ENCODE measurements around the gene ZNF550. TPM values are rescaled to one million over a fixed set of nuclear protein-coding genes. Genes with fewer than 3 reads are reported as not detected.

The ZNF550 gene
- total and polyA plus RNA-seq, 2 of the 13 experiments (the other 11 are each of a cell fraction or from before 2014, with no cell fraction given), result 8.6 to 9.1 TPM

DNA sequence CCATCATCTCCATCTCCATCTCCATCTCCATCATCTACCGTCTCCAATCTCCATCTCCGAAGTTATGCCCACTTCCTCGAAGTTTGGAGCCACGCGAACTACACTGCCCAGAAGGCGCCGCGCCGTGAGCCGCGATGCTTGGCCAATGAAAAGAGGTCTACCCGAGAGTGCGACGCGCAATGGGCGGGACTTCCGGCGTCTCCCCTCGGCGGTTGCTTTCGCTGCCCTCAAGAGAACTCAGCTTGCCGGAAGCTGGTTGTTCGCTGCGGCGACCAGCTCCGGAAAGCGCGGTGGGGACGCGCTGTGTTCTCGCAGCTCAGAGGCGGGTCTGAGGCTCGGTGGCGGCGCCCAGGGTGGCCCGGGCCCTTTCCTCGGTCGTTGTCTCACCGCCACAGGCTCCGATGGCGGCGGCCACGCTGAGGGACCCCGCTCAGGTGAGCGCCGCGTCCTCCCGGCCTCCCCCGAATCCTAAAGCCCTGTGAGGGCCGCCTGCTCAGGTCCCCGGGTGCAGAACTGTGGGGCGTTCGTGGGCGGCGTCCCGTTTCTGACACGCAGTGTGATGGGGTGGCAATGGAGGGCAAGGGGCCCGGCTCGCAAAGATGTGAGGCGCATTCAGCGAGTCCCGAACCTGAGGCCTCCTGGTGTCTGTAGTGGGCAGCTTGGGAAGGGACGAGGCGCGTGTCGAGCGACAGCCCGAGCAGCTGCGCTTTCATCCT lies 59.8 kb downstream of the ZNF550 start, which contains the start of gene ZNF773 (continued):
- TF ChIP-seq ZNF709 (CRISPR knock-in tag; IDR thresholded peaks at IDR 0.05) (peak; percentile 72; the same call in 1 of the 2 replicates), ZNF768 (CRISPR knock-in tag; IDR thresholded peaks at IDR 0.05) (peak; percentile 63; the same call in 1 of the 2 replicates), KMT2A (CRISPR knock-in tag; IDR thresholded peaks at IDR 0.05) (peak; percentile 86), GABPA (IDR thresholded peaks at IDR 0.05; ENCODE audit: low read depth, low read length) (peak; percentile 90), GABPA (CRISPR knock-in tag; IDR thresholded peaks at IDR 0.05; ENCODE audit: low read depth) (peak; percentile 96), PHF20 (CRISPR knock-in tag; IDR thresholded peaks at IDR 0.05) (peak; percentile 80), CEBPG (CRISPR knock-in tag; IDR thresholded peaks at IDR 0.05) (peak; percentile 27; the same call in 1 of the 2 replicates), SMAD3 (CRISPR knock-in tag; IDR thresholded peaks at IDR 0.05) (peak; percentile 76; the same call in 1 of the 2 replicates), YEATS4 (CRISPR knock-in tag; IDR thresholded peaks at IDR 0.05; ENCODE audit: borderline replicate concordance) (peak; percentile 43; the same call in 1 of the 2 replicates), SOX5 (CRISPR knock-in tag; IDR thresholded peaks at IDR 0.05; ENCODE audit: borderline replicate concordance) (0 out of 2 replicates have a peak, but pooled peaks have one; percentile 22), PITX1 (CRISPR knock-in tag; IDR thresholded peaks at IDR 0.05) (peak; percentile 59; the same call in 1 of the 2 replicates), KAT7 (CRISPR knock-in tag; IDR thresholded peaks at IDR 0.05; ENCODE audit: borderline replicate concordance) (0 out of 2 replicates have a peak, but pooled peaks have one; percentile 37), ZNF607 (CRISPR knock-in tag; IDR thresholded peaks at IDR 0.05; ENCODE audit: borderline replicate concordance) (peak; percentile 71; the same call in 1 of the 2 replicates), THAP11 (CRISPR knock-in tag; IDR thresholded peaks at IDR 0.05) (peak; percentile 98), TBX2 (CRISPR knock-in tag; IDR thresholded peaks at IDR 0.05; ENCODE audit: borderline replicate concordance) (peak; percentile 49; the same call in 1 of the 2 replicates), TSC22D2 (CRISPR knock-in tag; IDR thresholded peaks at IDR 0.05; ENCODE audit: borderline replicate concordance) (peak; percentile 62; the same call in 1 of the 2 replicates)
- TF ChIP-seq, protein P1, sequence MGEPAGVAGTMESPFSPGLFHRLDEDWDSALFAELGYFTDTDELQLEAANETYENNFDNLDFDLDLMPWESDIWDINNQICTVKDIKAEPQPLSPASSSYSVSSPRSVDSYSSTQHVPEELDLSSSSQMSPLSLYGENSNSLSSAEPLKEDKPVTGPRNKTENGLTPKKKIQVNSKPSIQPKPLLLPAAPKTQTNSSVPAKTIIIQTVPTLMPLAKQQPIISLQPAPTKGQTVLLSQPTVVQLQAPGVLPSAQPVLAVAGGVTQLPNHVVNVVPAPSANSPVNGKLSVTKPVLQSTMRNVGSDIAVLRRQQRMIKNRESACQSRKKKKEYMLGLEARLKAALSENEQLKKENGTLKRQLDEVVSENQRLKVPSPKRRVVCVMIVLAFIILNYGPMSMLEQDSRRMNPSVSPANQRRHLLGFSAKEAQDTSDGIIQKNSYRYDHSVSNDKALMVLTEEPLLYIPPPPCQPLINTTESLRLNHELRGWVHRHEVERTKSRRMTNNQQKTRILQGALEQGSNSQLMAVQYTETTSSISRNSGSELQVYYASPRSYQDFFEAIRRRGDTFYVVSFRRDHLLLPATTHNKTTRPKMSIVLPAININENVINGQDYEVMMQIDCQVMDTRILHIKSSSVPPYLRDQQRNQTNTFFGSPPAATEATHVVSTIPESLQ (CRISPR knock-in tag; conservative IDR thresholded peaks at IDR 0.05), result 0 out of 2 replicates have a peak, but pooled peaks have one; percentile 61
- TF ChIP-seq, protein P2, sequence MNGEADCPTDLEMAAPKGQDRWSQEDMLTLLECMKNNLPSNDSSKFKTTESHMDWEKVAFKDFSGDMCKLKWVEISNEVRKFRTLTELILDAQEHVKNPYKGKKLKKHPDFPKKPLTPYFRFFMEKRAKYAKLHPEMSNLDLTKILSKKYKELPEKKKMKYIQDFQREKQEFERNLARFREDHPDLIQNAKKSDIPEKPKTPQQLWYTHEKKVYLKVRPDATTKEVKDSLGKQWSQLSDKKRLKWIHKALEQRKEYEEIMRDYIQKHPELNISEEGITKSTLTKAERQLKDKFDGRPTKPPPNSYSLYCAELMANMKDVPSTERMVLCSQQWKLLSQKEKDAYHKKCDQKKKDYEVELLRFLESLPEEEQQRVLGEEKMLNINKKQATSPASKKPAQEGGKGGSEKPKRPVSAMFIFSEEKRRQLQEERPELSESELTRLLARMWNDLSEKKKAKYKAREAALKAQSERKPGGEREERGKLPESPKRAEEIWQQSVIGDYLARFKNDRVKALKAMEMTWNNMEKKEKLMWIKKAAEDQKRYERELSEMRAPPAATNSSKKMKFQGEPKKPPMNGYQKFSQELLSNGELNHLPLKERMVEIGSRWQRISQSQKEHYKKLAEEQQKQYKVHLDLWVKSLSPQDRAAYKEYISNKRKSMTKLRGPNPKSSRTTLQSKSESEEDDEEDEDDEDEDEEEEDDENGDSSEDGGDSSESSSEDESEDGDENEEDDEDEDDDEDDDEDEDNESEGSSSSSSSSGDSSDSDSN (CRISPR knock-in tag; IDR thresholded peaks at IDR 0.05), result peak; percentile 46
- TF ChIP-seq, protein P3, sequence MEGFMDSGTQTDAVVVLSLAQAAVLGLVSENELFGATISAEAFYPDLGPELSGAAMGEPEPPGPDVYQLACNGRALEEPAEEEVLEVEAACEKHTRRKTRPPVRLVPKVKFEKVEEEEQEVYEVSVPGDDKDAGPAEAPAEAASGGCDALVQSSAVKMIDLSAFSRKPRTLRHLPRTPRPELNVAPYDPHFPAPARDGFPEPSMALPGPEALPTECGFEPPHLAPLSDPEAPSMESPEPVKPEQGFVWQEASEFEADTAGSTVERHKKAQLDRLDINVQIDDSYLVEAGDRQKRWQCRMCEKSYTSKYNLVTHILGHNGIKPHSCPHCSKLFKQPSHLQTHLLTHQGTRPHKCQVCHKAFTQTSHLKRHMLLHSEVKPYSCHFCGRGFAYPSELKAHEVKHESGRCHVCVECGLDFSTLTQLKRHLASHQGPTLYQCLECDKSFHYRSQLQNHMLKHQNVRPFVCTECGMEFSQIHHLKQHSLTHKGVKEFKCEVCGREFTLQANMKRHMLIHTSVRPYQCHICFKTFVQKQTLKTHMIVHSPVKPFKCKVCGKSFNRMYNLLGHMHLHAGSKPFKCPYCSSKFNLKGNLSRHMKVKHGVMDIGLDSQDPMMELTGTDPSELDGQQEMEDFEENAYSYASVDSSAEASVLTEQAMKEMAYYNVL (CRISPR knock-in tag; IDR thresholded peaks at IDR 0.05; ENCODE audit: borderline replicate concordance), result peak; percentile 32; the same call in 1 of the 2 replicates
- TF ChIP-seq, protein P4, sequence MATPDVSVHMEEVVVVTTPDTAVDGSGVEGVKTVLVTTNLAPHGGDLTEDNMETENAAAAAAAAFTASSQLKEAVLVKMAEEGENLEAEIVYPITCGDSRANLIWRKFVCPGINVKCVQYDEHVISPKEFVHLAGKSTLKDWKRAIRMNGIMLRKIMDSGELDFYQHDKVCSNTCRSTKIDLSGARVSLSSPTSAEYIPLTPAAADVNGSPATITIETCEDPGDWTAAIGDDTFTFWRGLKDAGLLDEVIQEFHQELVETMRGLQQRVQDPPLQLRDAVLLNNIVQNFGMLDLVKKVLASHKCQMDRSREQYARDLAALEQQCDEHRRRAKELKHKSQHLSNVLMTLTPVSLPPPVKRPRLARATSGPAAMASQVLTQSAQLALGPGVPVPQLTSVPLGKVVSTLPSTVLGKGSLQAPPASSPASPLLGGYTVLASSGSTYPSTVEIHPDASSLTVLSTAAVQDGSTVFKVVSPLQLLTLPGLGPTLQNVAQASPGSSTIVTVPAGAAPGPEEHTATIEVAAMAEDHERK (CRISPR knock-in tag; IDR thresholded peaks at IDR 0.05; ENCODE audit: low read depth), result peak; percentile 79

Data from HepG2 (cell line).